HepG2 (cell line): ENCODE results near the gene LUC7L. TPM values are rescaled to one million over a fixed set of nuclear protein-coding genes. Genes with fewer than 3 reads are reported as not detected.
A peak's percentile ranks its signal among the peaks of the same experiment; 100 is the strongest.

Source experiments
- BRD4 ChIP-seq: sonication (generic); formaldehyde crosslinking; IDR thresholded peaks from 2 replicates; pipeline ENCODE4 v1.4.0; 2020; ENCODE audit warnings: missing genetic modification reagents
- GABPA ChIP-seq, 2 experiments: IDR thresholded peaks; 2 replicates each; pipeline ENCODE4 v1.6.1; 2011 to 2016; ENCODE audit warnings: low read depth in 2 of 2, low read length in 1 of 2, missing biosample characterization in 1 of 2, missing genetic modification characterization in 1 of 2
- HCFC1 ChIP-seq: fragments of 150-350 bp; IDR thresholded peaks from 2 replicates; pipeline ENCODE4 v1.6.1; 2014; ENCODE audit warnings: low read depth, low read length
- JUND ChIP-seq: sonication (generic); formaldehyde crosslinking; IDR thresholded peaks from 2 replicates; pipeline ENCODE4 v1.8.0; 2022; ENCODE audit warnings: mild to moderate bottlenecking, missing genetic modification reagents
- NR2F1 ChIP-seq, 2 experiments: fragments of 450-650 bp in 1 of 2; formaldehyde crosslinking in 1 of 2; IDR thresholded peaks; 2 replicates each; pipeline versions ENCODE4 v1.5.0 to v1.6.1; 2016 to 2020; ENCODE audit warnings: mild to moderate bottlenecking in 1 of 2, missing compliant biosample characterization in 1 of 2, missing genetic modification reagents in 1 of 2, moderate library complexity in 1 of 2
- PHF8 ChIP-seq: sonication (generic); formaldehyde crosslinking; IDR thresholded peaks from 2 replicates; pipeline ENCODE4 v1.5.0; 2020; ENCODE audit warnings: missing genetic modification reagents
- SMAD1 ChIP-seq: sonication (generic); formaldehyde crosslinking; IDR thresholded peaks from 2 replicates; pipeline ENCODE4 v1.4.0; 2020; ENCODE audit warnings: missing genetic modification reagents, low read depth, mild to moderate bottlenecking, borderline replicate concordance
- STAG1 ChIP-seq: sonication (generic); formaldehyde crosslinking; IDR thresholded peaks from 2 replicates; pipeline ENCODE4 v1.4.0; 2020; ENCODE audit warnings: missing genetic modification reagents
- TEAD3 ChIP-seq: optimal IDR thresholded peaks from 2 replicates; pipeline ENCODE3; 2016; ENCODE audit warnings: borderline replicate concordance
- TRIM24 ChIP-seq: sonication (generic); formaldehyde crosslinking; IDR thresholded peaks from 2 replicates; pipeline ENCODE4 v1.8.0; 2022; ENCODE audit warnings: mild to moderate bottlenecking, missing genetic modification reagents
- ZFYVE20 ChIP-seq: sonication (generic); formaldehyde crosslinking; IDR thresholded peaks from 2 replicates; pipeline ENCODE4 v1.8.0; 2023; ENCODE audit warnings: low read depth, mild to moderate bottlenecking, moderate library complexity, missing genetic modification reagents, borderline replicate concordance
- ZNF234 ChIP-seq: sonication (generic); formaldehyde crosslinking; conservative IDR thresholded peaks from 2 replicates; pipeline ENCODE4 v1.5.1; 2020; ENCODE audit warnings: mild to moderate bottlenecking, missing genetic modification reagents
- polyA plus RNA-seq, 8 experiments: library from polyadenylated mRNA; depleted of rRNA in 3 of 8; stranded (reverse) in 7 of 8; unstranded in 1 of 8; fragments of >200 nt; fragmentation: Illumina TruSeq in 4 of 8; extraction: Trizol in 4 of 8; gene quantifications; 2 replicates each; pipeline versions ENCODE4 v1.2.1 to v1.2.3, GENCODE V29; 2011 to 2016; ENCODE audit warnings: low read depth in 4 of 8, missing spikeins in 1 of 8, mixed read lengths in 1 of 8; ENCODE audit not compliant: insufficient read depth in 1 of 8
- total RNA-seq, 5 experiments: library from RNA; depleted of rRNA; stranded (reverse); fragments of >200 nt; fragmentation: Illumina TruSeq; extraction: Trizol; gene quantifications; 2 replicates each; pipeline ENCODE4 v1.2.3, GENCODE V29; 2016; ENCODE audit warnings: low read depth in 1 of 5
- TF ChIP-seq, protein P1 (sequence below): sonication (generic); formaldehyde crosslinking; IDR thresholded peaks from 2 replicates; pipeline ENCODE4 v1.4.0; 2020; ENCODE audit warnings: missing genetic modification reagents
- TF ChIP-seq, protein P2 (sequence below): sonication (generic); formaldehyde crosslinking; IDR thresholded peaks from 2 replicates; pipeline ENCODE4 v1.5.1; 2020; ENCODE audit warnings: mild to moderate bottlenecking, missing genetic modification reagents, borderline replicate concordance
- TF ChIP-seq, protein P3 (sequence below): sonication (generic); formaldehyde crosslinking; IDR thresholded peaks from 2 replicates; pipeline ENCODE4 v1.4.0; 2020; ENCODE audit warnings: missing genetic modification reagents
- TF ChIP-seq, protein P4 (sequence below): sonication (generic); formaldehyde crosslinking; IDR thresholded peaks from 2 replicates; pipeline ENCODE4 v1.8.0; 2022; ENCODE audit warnings: mild to moderate bottlenecking, missing genetic modification reagents, moderate library complexity
- TF ChIP-seq, protein P5 (sequence below): sonication (generic); formaldehyde crosslinking; conservative IDR thresholded peaks from 2 replicates; pipeline ENCODE4 v1.8.0; 2022; ENCODE audit warnings: mild to moderate bottlenecking, moderate library complexity, missing genetic modification reagents

Gene LUC7L
- total and polyA plus RNA-seq, 2 of the 13 experiments (the other 11 are each of a cell fraction or from before 2014, with no cell fraction given) = 48.7 to 56.9 TPM

DNA sequence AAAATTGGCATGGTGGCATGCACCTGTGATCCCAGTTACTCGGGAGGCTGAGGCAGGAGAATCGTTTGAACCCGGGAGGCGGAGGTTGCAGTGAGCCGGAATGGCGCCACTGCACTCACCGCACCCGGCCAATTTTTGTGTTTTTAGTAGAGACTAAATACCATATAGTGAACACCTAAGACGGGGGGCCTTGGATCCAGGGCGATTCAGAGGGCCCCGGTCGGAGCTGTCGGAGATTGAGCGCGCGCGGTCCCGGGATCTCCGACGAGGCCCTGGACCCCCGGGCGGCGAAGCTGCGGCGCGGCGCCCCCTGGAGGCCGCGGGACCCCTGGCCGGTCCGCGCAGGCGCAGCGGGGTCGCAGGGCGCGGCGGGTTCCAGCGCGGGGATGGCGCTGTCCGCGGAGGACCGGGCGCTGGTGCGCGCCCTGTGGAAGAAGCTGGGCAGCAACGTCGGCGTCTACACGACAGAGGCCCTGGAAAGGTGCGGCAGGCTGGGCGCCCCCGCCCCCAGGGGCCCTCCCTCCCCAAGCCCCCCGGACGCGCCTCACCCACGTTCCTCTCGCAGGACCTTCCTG is 49.1 kb downstream of the LUC7L start, which contains the start of gene HBQ1 (continued):
- TF ChIP-seq, protein P1, sequence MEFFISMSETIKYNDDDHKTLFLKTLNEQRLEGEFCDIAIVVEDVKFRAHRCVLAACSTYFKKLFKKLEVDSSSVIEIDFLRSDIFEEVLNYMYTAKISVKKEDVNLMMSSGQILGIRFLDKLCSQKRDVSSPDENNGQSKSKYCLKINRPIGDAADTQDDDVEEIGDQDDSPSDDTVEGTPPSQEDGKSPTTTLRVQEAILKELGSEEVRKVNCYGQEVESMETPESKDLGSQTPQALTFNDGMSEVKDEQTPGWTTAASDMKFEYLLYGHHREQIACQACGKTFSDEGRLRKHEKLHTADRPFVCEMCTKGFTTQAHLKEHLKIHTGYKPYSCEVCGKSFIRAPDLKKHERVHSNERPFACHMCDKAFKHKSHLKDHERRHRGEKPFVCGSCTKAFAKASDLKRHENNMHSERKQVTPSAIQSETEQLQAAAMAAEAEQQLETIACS = peak; percentile 41; the same call in 1 of the 2 replicates
- no peak for TF ChIP-seq NR2F1 (CRISPR knock-in tag; IDR thresholded peaks at IDR 0.05)
- TF ChIP-seq JUND (CRISPR knock-in tag) = no peak
- peak; percentile 4 for TF ChIP-seq TEAD3 (CRISPR knock-in tag)
- TF ChIP-seq, protein P2, sequence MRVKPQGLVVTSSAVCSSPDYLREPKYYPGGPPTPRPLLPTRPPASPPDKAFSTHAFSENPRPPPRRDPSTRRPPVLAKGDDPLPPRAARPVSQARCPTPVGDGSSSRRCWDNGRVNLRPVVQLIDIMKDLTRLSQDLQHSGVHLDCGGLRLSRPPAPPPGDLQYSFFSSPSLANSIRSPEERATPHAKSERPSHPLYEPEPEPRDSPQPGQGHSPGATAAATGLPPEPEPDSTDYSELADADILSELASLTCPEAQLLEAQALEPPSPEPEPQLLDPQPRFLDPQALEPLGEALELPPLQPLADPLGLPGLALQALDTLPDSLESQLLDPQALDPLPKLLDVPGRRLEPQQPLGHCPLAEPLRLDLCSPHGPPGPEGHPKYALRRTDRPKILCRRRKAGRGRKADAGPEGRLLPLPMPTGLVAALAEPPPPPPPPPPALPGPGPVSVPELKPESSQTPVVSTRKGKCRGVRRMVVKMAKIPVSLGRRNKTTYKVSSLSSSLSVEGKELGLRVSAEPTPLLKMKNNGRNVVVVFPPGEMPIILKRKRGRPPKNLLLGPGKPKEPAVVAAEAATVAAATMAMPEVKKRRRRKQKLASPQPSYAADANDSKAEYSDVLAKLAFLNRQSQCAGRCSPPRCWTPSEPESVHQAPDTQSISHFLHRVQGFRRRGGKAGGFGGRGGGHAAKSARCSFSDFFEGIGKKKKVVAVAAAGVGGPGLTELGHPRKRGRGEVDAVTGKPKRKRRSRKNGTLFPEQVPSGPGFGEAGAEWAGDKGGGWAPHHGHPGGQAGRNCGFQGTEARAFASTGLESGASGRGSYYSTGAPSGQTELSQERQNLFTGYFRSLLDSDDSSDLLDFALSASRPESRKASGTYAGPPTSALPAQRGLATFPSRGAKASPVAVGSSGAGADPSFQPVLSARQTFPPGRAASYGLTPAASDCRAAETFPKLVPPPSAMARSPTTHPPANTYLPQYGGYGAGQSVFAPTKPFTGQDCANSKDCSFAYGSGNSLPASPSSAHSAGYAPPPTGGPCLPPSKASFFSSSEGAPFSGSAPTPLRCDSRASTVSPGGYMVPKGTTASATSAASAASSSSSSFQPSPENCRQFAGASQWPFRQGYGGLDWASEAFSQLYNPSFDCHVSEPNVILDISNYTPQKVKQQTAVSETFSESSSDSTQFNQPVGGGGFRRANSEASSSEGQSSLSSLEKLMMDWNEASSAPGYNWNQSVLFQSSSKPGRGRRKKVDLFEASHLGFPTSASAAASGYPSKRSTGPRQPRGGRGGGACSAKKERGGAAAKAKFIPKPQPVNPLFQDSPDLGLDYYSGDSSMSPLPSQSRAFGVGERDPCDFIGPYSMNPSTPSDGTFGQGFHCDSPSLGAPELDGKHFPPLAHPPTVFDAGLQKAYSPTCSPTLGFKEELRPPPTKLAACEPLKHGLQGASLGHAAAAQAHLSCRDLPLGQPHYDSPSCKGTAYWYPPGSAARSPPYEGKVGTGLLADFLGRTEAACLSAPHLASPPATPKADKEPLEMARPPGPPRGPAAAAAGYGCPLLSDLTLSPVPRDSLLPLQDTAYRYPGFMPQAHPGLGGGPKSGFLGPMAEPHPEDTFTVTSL (CRISPR knock-in tag) = no peak
- no peak for TF ChIP-seq ZFYVE20
- no peak for TF ChIP-seq BRD4 (CRISPR knock-in tag)
- TF ChIP-seq TRIM24 (CRISPR knock-in tag) = no peak
- no peak for TF ChIP-seq ZNF234
- TF ChIP-seq, protein P3, sequence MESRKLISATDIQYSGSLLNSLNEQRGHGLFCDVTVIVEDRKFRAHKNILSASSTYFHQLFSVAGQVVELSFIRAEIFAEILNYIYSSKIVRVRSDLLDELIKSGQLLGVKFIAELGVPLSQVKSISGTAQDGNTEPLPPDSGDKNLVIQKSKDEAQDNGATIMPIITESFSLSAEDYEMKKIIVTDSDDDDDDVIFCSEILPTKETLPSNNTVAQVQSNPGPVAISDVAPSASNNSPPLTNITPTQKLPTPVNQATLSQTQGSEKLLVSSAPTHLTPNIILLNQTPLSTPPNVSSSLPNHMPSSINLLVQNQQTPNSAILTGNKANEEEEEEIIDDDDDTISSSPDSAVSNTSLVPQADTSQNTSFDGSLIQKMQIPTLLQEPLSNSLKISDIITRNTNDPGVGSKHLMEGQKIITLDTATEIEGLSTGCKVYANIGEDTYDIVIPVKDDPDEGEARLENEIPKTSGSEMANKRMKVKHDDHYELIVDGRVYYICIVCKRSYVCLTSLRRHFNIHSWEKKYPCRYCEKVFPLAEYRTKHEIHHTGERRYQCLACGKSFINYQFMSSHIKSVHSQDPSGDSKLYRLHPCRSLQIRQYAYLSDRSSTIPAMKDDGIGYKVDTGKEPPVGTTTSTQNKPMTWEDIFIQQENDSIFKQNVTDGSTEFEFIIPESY (CRISPR knock-in tag) = peak; percentile 29; the same call in 1 of the 2 replicates
- TF ChIP-seq HCFC1 = no peak
- no peak for TF ChIP-seq PHF8
- TF ChIP-seq, protein P4, sequence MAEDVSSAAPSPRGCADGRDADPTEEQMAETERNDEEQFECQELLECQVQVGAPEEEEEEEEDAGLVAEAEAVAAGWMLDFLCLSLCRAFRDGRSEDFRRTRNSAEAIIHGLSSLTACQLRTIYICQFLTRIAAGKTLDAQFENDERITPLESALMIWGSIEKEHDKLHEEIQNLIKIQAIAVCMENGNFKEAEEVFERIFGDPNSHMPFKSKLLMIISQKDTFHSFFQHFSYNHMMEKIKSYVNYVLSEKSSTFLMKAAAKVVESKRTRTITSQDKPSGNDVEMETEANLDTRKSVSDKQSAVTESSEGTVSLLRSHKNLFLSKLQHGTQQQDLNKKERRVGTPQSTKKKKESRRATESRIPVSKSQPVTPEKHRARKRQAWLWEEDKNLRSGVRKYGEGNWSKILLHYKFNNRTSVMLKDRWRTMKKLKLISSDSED (CRISPR knock-in tag) = no peak
- TF ChIP-seq GABPA (IDR thresholded peaks at IDR 0.05; ENCODE audit: low read depth, low read length) = no peak
- no peak for TF ChIP-seq GABPA (CRISPR knock-in tag; IDR thresholded peaks at IDR 0.05; ENCODE audit: low read depth)
- no peak for TF ChIP-seq SMAD1
- TF ChIP-seq, protein P5, sequence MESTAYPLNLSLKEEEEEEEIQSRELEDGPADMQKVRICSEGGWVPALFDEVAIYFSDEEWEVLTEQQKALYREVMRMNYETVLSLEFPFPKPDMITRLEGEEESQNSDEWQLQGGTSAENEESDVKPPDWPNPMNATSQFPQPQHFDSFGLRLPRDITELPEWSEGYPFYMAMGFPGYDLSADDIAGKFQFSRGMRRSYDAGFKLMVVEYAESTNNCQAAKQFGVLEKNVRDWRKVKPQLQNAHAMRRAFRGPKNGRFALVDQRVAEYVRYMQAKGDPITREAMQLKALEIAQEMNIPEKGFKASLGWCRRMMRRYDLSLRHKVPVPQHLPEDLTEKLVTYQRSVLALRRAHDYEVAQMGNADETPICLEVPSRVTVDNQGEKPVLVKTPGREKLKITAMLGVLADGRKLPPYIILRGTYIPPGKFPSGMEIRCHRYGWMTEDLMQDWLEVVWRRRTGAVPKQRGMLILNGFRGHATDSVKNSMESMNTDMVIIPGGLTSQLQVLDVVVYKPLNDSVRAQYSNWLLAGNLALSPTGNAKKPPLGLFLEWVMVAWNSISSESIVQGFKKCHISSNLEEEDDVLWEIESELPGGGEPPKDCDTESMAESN (CRISPR knock-in tag) = no peak; the same call in 1 of the 2 replicates
- peak; percentile 64 for TF ChIP-seq STAG1 (CRISPR knock-in tag)
